Stimulated activated CD4-positive, alpha-beta T cell treated with anti-CD3 and anti-CD28 coated beads, TNF-alpha, amount 100 ng/mL, for 4 hours (primary cell): ENCODE data around the gene LSAMP.

ENCODE experiments used
- DNase-seq, 3 experiments: peaks; one replicate each; pipeline ENCODE4 v3.0.0-alpha.2; 2020; ENCODE audit warnings: low read depth in 3 of 3

Gene LSAMP

GRCh38 chr3:116053017-116053416 is 392.3 kb downstream of the LSAMP start:
- DNase-seq: no peak

- DNase-seq: no peak
Observed at GRCh38 chr3:116052602-116053001, 392.7 kb downstream of the LSAMP start.

- DNase-seq: no peak
Observed at GRCh38 chr3:116051586-116051985, 393.7 kb downstream of the LSAMP start.

- DNase-seq: no peak
Observed at GRCh38 chr3:116051040-116051439, 394.2 kb downstream of the LSAMP start.

GRCh38 chr3:116050311-116050915 is 394.9 kb downstream of the LSAMP start:
- DNase-seq: no peak

GRCh38 chr3:116048991-116049390 is 396.3 kb downstream of the LSAMP start:
- DNase-seq: no peak

- DNase-seq: no peak
Observed at GRCh38 chr3:116046350-116046749, 398.9 kb downstream of the LSAMP start.

- DNase-seq: no peak
Observed at GRCh38 chr3:116045314-116045713, 400.0 kb downstream of the LSAMP start.

- DNase-seq: no peak
Observed at GRCh38 chr3:116040152-116040551, 405.1 kb downstream of the LSAMP start.

GRCh38 chr3:116039651-116039985 is 405.7 kb downstream of the LSAMP start:
- DNase-seq: no peak

- DNase-seq: no peak
Observed at GRCh38 chr3:116038968-116039650, 406.2 kb downstream of the LSAMP start.

- no peak for DNase-seq
Observed at GRCh38 chr3:116037954-116038911, 407.1 kb downstream of the LSAMP start.

GRCh38 chr3:116035429-116035828 is 409.9 kb downstream of the LSAMP start:
- DNase-seq: no peak

GRCh38 chr3:116034794-116035193 is 410.5 kb downstream of the LSAMP start:
- DNase-seq: no peak

- DNase-seq: no peak
Observed at GRCh38 chr3:116034086-116034485, 411.2 kb downstream of the LSAMP start.

GRCh38 chr3:116033516-116033915 is 411.8 kb downstream of the LSAMP start:
- DNase-seq: no peak

- DNase-seq: no peak
Observed at GRCh38 chr3:116032176-116032575, 413.1 kb downstream of the LSAMP start.

- DNase-seq: no peak
Observed at GRCh38 chr3:116030131-116030850, 415.0 kb downstream of the LSAMP start.

- DNase-seq: no peak
Observed at GRCh38 chr3:116029266-116029665, 416.0 kb downstream of the LSAMP start.

GRCh38 chr3:116028157-116028556 is 417.1 kb downstream of the LSAMP start:
- no peak for DNase-seq

- no peak for DNase-seq
Observed at GRCh38 chr3:116020989-116021388, 424.3 kb downstream of the LSAMP start.

GRCh38 chr3:116020495-116020894 is 424.8 kb downstream of the LSAMP start:
- no peak for DNase-seq
